Activated CD4-positive, alpha-beta memory T cell treated with anti-CD3 and anti-CD28 coated beads for 36 hours (primary cell): ENCODE data around the gene NTHL1. TPM values are rescaled to one million over a fixed set of nuclear protein-coding genes. Genes with fewer than 3 reads are reported as not detected.

Source experiments
- CTCF ChIA-PET: fragments of 350-600 bp; sonication (Branson Sonifier 250); formaldehyde crosslinking; loops from one replicate; lab custom pipeline; 2021; ENCODE audit warnings: antibody characterized with exemption, inconsistent platforms; lab: Charles Lee
- POLR2A ChIA-PET: fragments of 350-600 bp; sonication (Branson Sonifier 250); formaldehyde crosslinking; loops from one replicate; lab custom pipeline; 2021; ENCODE audit warnings: antibody characterized with exemption; lab: Charles Lee
- DNase-seq: peaks from one replicate; pipeline ENCODE4 v3.0.0-alpha.2; 2020
- H3K27ac Mint-ChIP-seq: one replicate; pipeline ENCODE4 v1.8.0; 2021; ENCODE audit warnings: mixed read lengths
- H3K27me3 Mint-ChIP-seq: one replicate; pipeline ENCODE4 v1.8.0; 2021; ENCODE audit warnings: mixed read lengths
- H3K36me3 Mint-ChIP-seq: one replicate; pipeline ENCODE4 v1.8.0; 2021; ENCODE audit warnings: mixed read lengths
- H3K4me1 Mint-ChIP-seq: one replicate; pipeline ENCODE4 v1.8.0; 2021; ENCODE audit warnings: low read depth, mixed read lengths
- H3K4me3 Mint-ChIP-seq: one replicate; pipeline ENCODE4 v1.8.0; 2021; ENCODE audit warnings: mild to moderate bottlenecking, mixed read lengths
- H3K9me3 Mint-ChIP-seq: one replicate; pipeline ENCODE4 v1.8.0; 2021; ENCODE audit warnings: mixed read lengths
- intact Hi-C: fragments of 100-400 bp; cut with micrococcal nuclease; formaldehyde crosslinking; loops from one replicate; pipeline ENCODE4 v1.15.1; 2023
- total RNA-seq, 2 experiments: library from RNA; stranded (reverse); gene quantifications; one replicate each; pipeline ENCODE4 v1.2.3, GENCODE V29; 2021

NTHL1 gene
- total RNA-seq, 2 experiments from 2014 or later = 24.3 to 26.2 TPM

GRCh38 chr16:2071454-2072202, 24.0 kb upstream of the NTHL1 start:
- intact Hi-C loops = no loop called here
- Mint-ChIP-seq H3K4me3 (no peak overlapping the region), H3K9me3 (no peaks in the 10 kb centered on the region), H3K36me3 (peaks cover 20% of the 10 kb centered on the region), H3K27me3 (no peaks in the 10 kb centered on the region), H3K4me1 (no peaks in the 10 kb centered on the region), H3K27ac (no peak overlapping the region)
- POLR2A ChIA-PET = interaction anchor here (1.1 kb wide), 1 partner anchor 11 kb away, joined by 3 read pairs; no protein-coding TSS in a partner anchor
- DNase-seq = no peak
- CTCF ChIA-PET = no interaction called here

DNA sequence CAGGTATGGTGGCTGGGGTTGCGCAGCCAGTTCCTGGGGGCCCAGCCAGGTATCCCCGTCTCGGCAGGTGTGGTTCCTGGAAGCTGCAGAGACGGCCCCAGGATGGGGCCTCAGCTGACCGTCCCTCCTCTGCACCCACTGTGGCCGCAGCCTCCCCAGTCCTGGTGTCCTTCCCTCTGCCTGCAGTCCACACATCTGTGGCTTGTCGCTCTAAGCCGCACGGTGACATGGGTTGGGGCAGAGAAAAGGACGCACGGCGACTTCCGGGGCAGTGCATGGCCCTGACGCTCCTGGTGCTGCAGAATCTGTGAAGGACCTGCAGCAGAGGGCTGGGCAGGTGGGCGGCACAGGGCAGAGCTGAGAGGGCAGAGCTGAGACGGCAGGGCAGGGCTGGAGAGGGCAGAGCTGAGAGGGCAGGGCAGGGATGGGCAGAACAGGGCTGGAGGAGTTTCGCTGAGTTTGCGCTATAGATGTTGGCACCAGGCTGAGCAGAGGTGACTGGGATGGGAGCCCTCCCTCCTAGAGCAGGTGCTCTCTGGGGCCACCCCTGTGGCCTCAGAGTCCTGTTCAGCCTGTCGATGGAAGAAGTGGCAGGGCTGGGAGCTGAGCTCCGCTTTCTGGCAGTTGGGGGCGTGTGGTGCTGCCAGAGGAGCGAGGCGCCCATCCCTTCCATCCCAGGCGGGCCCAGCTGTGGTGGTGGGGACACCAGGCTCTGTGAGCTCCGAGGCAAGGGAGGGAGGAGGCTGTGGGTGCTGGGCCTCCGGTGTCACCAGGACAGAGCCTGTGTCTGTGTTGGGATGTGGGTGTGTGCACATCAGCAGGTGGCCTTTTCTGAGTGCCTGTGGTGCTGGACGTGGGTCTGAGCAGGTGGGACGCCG, 23.2 kb upstream of the NTHL1 start:
- Mint-ChIP-seq H3K27me3 (no peaks in the 10 kb centered on the region), H3K4me1 (peaks cover 2% of the 10 kb centered on the region), H3K27ac (no peak overlapping the region), H3K36me3 (peaks cover 25% of the 10 kb centered on the region), H3K9me3 (no peaks in the 10 kb centered on the region), H3K4me3 (no peak overlapping the region)
- ChIA-PET POLR2A (no interaction called here), CTCF (no interaction called here)
- intact Hi-C loops = no loop called here
- DNase-seq = no peak

- Mint-ChIP-seq H3K27ac (no peak overlapping the region), H3K4me3 (no peak overlapping the region), H3K4me1 (peaks cover 2% of the 10 kb centered on the region), H3K9me3 (no peaks in the 10 kb centered on the region), H3K27me3 (no peaks in the 10 kb centered on the region), H3K36me3 (peaks cover 16% of the 10 kb centered on the region)
- no peak for DNase-seq
- CTCF ChIA-PET = interaction anchor here (1.1 kb wide), 1 partner anchor 18 kb away, joined by 3 read pairs; the partner anchor contains the start of genes NTHL1 and TSC2
- intact Hi-C loops = no loop called here
- POLR2A ChIA-PET = interaction anchor here (1.0 kb wide), 1 partner anchor 18 kb away, joined by 4 read pairs; the partner anchor contains the start of gene TSC2
Observed at GRCh38 chr16:2066139-2066538, 18.5 kb upstream of the NTHL1 start.

- Mint-ChIP-seq H3K9me3 (no peaks in the 10 kb centered on the region), H3K27ac (no peak overlapping the region), H3K36me3 (peaks cover 12% of the 10 kb centered on the region), H3K27me3 (no peaks in the 10 kb centered on the region), H3K4me3 (no peak overlapping the region), H3K4me1 (peaks cover 2% of the 10 kb centered on the region)
- CTCF ChIA-PET = no interaction called here
- no peak for DNase-seq
- POLR2A ChIA-PET = no interaction called here
- intact Hi-C loops = no loop called here
Observed at GRCh38 chr16:2064368-2064945, 16.8 kb upstream of the NTHL1 start.

DNA sequence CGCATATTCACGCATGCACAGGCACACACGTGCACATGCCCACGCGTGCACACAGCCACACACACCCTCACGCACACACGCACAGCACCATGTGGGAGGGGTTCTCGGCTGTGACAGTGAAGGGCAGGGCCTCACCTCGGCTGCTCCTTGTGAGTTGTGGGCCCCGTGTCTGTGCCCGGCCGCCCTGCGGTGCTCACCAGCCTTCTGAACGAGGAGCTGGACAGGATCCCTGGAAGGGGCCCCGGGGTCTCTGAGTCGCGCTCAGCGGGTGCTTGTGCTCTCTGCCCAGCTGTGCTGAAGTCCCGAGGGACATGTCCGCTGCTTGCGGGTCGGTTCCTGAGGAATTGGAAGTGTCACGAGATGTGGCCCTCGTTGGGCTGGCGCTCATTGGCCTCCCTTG, 16.2 kb upstream of the NTHL1 start:
- ChIA-PET POLR2A (no interaction called here), CTCF (no interaction called here)
- H3K4me3 Mint-ChIP-seq = no peak overlapping the region
- peaks cover 12% of the 10 kb centered on the region for H3K36me3 Mint-ChIP-seq
- H3K27ac Mint-ChIP-seq = no peak overlapping the region
- intact Hi-C loops = no loop called here
- H3K9me3 Mint-ChIP-seq = no peaks in the 10 kb centered on the region
- H3K27me3 Mint-ChIP-seq = no peaks in the 10 kb centered on the region
- peaks cover 2% of the 10 kb centered on the region for H3K4me1 Mint-ChIP-seq
- no peak for DNase-seq

DNA sequence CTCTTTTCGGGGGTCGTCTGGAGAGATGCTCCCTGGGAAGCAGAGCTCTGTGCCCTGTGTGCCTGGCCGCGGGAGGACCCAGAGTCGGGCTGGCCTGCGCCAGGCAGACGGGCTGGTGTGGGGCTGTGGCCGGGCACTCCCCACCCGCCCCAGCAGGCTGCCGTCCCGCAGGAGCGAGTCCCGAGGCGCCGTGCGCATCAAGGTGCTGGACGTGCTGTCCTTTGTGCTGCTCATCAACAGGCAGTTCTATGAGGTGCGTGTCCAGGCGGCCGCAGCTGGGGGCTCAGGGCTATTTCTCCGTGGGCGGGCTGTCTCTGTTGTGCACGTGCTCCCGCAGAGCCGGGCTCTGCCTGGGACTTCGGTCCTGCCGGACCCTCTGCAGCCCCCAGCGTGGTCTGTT, 15.2 kb upstream of the NTHL1 start:
- CTCF ChIA-PET = no interaction called here
- Mint-ChIP-seq H3K27ac (no peak overlapping the region), H3K4me1 (peaks cover 2% of the 10 kb centered on the region), H3K4me3 (no peak overlapping the region), H3K9me3 (no peaks in the 10 kb centered on the region), H3K36me3 (peaks cover 12% of the 10 kb centered on the region), H3K27me3 (no peaks in the 10 kb centered on the region)
- no peak for DNase-seq
- intact Hi-C loops = no loop called here
- POLR2A ChIA-PET = no interaction called here

DNA sequence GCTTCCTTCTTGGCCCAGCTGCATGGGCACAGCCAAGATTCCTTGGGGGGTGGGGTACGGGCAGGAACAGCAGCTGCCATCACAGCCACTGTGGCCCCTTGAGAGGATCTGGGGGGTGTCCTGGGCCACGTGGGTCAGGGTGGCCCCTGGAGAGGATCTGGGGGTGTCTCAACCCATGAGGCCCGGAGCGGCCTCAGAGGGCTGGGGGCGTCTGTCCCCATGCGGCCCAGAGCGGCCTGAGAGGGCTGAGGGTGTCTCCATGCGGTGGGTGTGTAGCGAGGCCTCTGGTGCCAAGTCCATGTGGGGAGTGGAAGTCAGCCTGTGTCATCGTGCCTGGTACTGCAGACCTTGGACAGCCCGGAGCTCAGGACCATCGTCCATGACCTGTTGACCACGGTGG, 13.9 kb upstream of the NTHL1 start:
- intact Hi-C loops = no loop called here
- DNase-seq = no peak
- Mint-ChIP-seq H3K4me1 (peaks cover 2% of the 10 kb centered on the region), H3K9me3 (no peaks in the 10 kb centered on the region), H3K27me3 (no peaks in the 10 kb centered on the region), H3K36me3 (peaks cover 9% of the 10 kb centered on the region), H3K27ac (no peak overlapping the region), H3K4me3 (no peak overlapping the region)
- ChIA-PET POLR2A (no interaction called here), CTCF (no interaction called here)

DNA sequence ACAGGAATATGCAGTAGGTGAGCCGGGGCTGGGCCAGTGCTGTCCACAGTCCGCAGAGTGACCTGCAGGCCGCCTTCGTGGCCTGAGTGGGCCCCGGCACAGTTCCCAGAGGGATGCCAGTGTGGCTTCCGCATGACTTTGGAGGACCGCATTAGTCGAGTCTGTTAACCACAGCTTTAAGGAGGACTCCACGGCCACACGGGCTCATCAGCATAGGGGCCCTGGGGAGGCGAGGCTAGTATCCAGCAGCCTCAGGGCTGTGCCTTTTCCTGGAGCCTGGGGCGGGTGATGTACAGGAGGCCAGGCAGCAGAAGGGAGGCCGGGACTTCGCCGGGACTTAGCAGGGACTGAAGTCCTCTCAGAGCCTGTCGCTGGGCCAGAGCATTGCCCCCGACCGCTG, 13.4 kb upstream of the NTHL1 start:
- H3K27ac Mint-ChIP-seq = no peak overlapping the region
- H3K9me3 Mint-ChIP-seq = no peaks in the 10 kb centered on the region
- no peak for DNase-seq
- ChIA-PET CTCF (no interaction called here), POLR2A (no interaction called here)
- H3K27me3 Mint-ChIP-seq = no peaks in the 10 kb centered on the region
- peaks cover under 1% of the 10 kb centered on the region for H3K4me1 Mint-ChIP-seq
- peaks cover 6% of the 10 kb centered on the region for H3K36me3 Mint-ChIP-seq
- no peak overlapping the region for H3K4me3 Mint-ChIP-seq
- intact Hi-C loops = no loop called here

GRCh38 chr16:2060346-2060745, 12.7 kb upstream of the NTHL1 start:
- no peak overlapping the region for H3K4me3 Mint-ChIP-seq
- ChIA-PET POLR2A (interaction anchor here (0.7 kb wide), 1 partner anchor 11 kb away, joined by 3 read pairs; no protein-coding TSS in a partner anchor), CTCF (no interaction called here)
- peaks cover 2% of the 10 kb centered on the region for H3K36me3 Mint-ChIP-seq
- no peaks in the 10 kb centered on the region for H3K4me1 Mint-ChIP-seq
- no peak overlapping the region for H3K27ac Mint-ChIP-seq
- no peaks in the 10 kb centered on the region for H3K27me3 Mint-ChIP-seq
- H3K9me3 Mint-ChIP-seq = no peaks in the 10 kb centered on the region
- intact Hi-C loops = no loop called here
- DNase-seq = no peak

DNA sequence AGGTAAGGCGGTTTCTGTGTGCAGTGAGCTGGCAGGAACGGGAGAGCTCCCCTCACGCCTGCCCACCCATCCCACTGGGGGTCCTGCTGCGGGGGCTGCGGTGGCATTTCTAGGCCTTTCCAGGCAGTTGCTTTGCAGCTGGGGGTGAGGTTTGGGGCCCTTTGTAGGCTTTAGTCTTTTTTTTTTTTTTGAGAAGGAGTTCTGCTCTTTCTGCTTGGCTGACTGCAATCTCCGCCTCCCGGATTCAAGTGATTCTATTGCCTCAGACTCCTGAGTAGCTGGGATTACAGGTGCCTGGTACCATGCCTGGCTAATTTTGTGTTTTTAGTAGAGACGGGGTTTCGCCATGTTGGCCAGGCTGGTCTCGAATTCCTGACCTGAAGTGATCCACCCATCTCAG, 11.2 kb upstream of the NTHL1 start:
- DNase-seq = no peak
- no peak overlapping the region for H3K4me3 Mint-ChIP-seq
- no peak overlapping the region for H3K27ac Mint-ChIP-seq
- ChIA-PET POLR2A (interaction anchor here (0.6 kb wide), 1 partner anchor 95 kb away, joined by 4 read pairs; no protein-coding TSS in a partner anchor), CTCF (no interaction called here)
- H3K27me3 Mint-ChIP-seq = no peaks in the 10 kb centered on the region
- no peaks in the 10 kb centered on the region for H3K9me3 Mint-ChIP-seq
- H3K4me1 Mint-ChIP-seq = no peaks in the 10 kb centered on the region
- peaks cover 3% of the 10 kb centered on the region for H3K36me3 Mint-ChIP-seq
- intact Hi-C loops = no loop called here

DNA sequence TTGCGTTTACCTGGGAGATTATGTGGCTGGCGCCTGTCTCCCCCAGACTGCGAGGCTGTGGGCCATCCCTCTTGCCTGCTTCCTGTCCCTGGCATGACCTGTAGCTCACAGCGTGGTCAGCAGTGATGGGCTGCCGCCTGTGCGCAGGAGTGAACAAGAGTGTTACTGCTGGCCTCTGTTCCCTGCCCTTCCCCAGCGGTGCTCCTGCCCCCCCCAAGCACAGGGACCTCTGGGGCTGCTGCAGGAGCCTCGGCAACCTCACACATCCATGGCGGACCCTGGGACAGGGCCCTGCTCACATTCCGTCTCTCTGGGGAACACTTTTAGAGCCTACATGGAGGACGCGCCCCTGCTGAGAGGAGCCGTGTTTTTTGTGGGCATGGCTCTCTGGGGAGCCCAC, 10.8 kb upstream of the NTHL1 start:
- ChIA-PET POLR2A (no interaction called here), CTCF (no interaction called here)
- H3K4me1 Mint-ChIP-seq = no peaks in the 10 kb centered on the region
- H3K27ac Mint-ChIP-seq = no peak overlapping the region
- H3K27me3 Mint-ChIP-seq = no peaks in the 10 kb centered on the region
- DNase-seq = no peak
- peaks cover 5% of the 10 kb centered on the region for H3K36me3 Mint-ChIP-seq
- intact Hi-C loops = no loop called here
- no peaks in the 10 kb centered on the region for H3K9me3 Mint-ChIP-seq
- H3K4me3 Mint-ChIP-seq = no peak overlapping the region

DNA sequence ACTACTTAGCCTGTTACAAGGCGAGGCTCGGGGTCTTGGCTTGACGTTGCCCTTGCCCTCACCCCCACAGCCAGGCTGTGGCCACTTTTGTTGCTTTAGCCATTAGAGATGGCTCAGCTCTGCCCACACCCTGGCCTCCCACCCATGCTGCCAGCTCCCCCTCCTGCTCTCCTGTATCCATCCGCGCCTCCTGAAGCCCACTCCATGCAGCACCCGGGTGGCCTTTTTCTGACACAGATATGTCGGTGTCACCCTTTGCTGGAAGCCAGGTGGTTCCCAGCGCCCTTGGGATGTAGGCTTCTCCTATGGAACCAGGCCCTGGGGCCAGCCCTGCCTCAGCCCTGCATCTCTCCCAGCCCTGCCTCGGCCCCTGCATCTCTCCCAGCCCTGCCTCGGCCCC, 9.8 kb upstream of the NTHL1 start:
- H3K27me3 Mint-ChIP-seq = no peaks in the 10 kb centered on the region
- DNase-seq = no peak
- ChIA-PET CTCF (interaction anchor here (0.9 kb wide), 1 partner anchor 53 kb away, joined by 3 read pairs; no protein-coding TSS in a partner anchor), POLR2A (no interaction called here)
- H3K4me3 Mint-ChIP-seq = no peak overlapping the region
- H3K27ac Mint-ChIP-seq = no peak overlapping the region
- intact Hi-C loops = no loop called here
- H3K4me1 Mint-ChIP-seq = no peaks in the 10 kb centered on the region
- peaks cover 5% of the 10 kb centered on the region for H3K36me3 Mint-ChIP-seq
- no peaks in the 10 kb centered on the region for H3K9me3 Mint-ChIP-seq
